Measurements from ENCODE around the gene SLC25A21.

DNA sequence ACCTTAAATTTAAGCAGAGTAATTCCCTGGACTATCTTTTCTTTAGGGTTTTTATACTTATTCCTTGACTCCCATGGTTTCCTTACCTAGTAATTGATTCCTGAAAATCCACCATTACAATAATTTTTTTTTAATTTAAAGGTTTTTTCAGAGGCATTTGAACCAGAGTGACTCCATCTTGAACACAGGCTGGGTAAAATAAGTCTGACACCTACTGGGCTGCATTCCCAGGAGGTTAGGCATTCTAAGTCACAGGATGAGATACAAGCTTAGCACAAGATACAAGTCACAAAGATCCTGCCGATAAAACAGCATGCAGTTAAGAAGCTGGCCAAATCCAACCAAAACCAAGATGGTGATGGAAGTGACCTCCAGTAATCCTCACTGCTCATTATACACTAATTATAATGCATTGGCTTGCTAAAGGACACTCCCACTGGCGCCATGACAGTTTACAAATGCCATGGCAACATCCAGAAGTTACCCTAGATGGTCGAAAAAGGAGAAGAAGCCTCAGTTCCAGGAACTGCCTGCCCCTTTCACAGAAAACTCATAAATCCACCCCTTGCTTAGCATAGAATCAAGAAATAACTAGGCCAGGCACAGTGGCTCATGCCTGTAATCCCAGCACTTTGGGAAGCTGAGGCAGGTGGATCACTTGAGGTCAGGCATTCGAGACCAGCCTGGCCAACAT, 53.6 kb downstream of the SLC25A21 start:
- TF ChIP-seq, protein P1, sequence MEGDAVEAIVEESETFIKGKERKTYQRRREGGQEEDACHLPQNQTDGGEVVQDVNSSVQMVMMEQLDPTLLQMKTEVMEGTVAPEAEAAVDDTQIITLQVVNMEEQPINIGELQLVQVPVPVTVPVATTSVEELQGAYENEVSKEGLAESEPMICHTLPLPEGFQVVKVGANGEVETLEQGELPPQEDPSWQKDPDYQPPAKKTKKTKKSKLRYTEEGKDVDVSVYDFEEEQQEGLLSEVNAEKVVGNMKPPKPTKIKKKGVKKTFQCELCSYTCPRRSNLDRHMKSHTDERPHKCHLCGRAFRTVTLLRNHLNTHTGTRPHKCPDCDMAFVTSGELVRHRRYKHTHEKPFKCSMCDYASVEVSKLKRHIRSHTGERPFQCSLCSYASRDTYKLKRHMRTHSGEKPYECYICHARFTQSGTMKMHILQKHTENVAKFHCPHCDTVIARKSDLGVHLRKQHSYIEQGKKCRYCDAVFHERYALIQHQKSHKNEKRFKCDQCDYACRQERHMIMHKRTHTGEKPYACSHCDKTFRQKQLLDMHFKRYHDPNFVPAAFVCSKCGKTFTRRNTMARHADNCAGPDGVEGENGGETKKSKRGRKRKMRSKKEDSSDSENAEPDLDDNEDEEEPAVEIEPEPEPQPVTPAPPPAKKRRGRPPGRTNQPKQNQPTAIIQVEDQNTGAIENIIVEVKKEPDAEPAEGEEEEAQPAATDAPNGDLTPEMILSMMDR (IDR thresholded peaks at IDR 0.05 in 2 of 3, conservative IDR thresholded peaks at IDR 0.05 in 1 of 3; ENCODE audit: control insufficient read depth in 2 of 3, extremely low read depth in 1 of 3, insufficient read depth in 1 of 3, low read depth in 3 of 3, low read length in 3 of 3): no peak
- no peak for TF ChIP-seq MEF2A (IDR thresholded peaks at IDR 0.05; ENCODE audit: insufficient read depth, low read depth, low read length)
- no peak for TF ChIP-seq EZH2 (IDR thresholded peaks at IDR 0.05; ENCODE audit: borderline replicate concordance, control insufficient read depth, low read depth, low read length)
- no peak for TF ChIP-seq BHLHE40 (IDR thresholded peaks at IDR 0.05; ENCODE audit: borderline replicate concordance in 1 of 2, low read depth in 2 of 2, low read length in 1 of 2)
- TF ChIP-seq EP300 (IDR thresholded peaks at IDR 0.05; ENCODE audit: borderline replicate concordance in 1 of 2, control insufficient read depth in 1 of 2, low read depth in 2 of 2, low read length in 2 of 2): no peak
- TF ChIP-seq, protein P2, sequence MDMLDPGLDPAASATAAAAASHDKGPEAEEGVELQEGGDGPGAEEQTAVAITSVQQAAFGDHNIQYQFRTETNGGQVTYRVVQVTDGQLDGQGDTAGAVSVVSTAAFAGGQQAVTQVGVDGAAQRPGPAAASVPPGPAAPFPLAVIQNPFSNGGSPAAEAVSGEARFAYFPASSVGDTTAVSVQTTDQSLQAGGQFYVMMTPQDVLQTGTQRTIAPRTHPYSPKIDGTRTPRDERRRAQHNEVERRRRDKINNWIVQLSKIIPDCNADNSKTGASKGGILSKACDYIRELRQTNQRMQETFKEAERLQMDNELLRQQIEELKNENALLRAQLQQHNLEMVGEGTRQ (IDR thresholded peaks at IDR 0.05; ENCODE audit: borderline replicate concordance, low read depth, low read length): no peak
- TF ChIP-seq POLR2AphosphoS5 (IDR thresholded peaks at IDR 0.05; ENCODE audit: low read length): no peak
- no peak for TF ChIP-seq CREM (IDR thresholded peaks at IDR 0.05; ENCODE audit: low read depth)
- TF ChIP-seq SIN3A (IDR thresholded peaks at IDR 0.05; ENCODE audit: low read depth, low read length): no peak
- no peak for TF ChIP-seq NFIC (IDR thresholded peaks at IDR 0.05; ENCODE audit: low read depth, low read length)
- TF ChIP-seq RAD21 (IDR thresholded peaks at IDR 0.05; ENCODE audit: insufficient read depth, low read depth, low read length): no peak

Data from GM12878 (cell line).